ENCODE results near the gene PEPD.
"Not testable (repeated sequence)": the region's sequence is repeated elsewhere in the genome, so short reads cannot be mapped to it uniquely, and the experiment has no call there.

PEPD gene

GRCh38 chr19:33481863-33482262 lies 39.7 kb downstream of the PEPD start:
- Histone ChIP-seq H3K9me2 (replicated peaks; ENCODE audit: insufficient read depth, low read length) (no peaks in the 10 kb centered on the region), H3K79me2 (ENCODE audit: insufficient read depth, low read length) (no peaks in the 10 kb centered on the region), H3K27ac (ENCODE audit: low read depth, low read length) (no peak overlapping the region), H2AFZ (ENCODE audit: low read depth, low read length, severe bottlenecking) (no peak overlapping the region), H3K9ac (ENCODE audit: low read length) (no peak overlapping the region), H3K4me2 (ENCODE audit: low read depth, low read length, poor library complexity, severe bottlenecking) (no peak overlapping the region), H3K36me3 (ENCODE audit: low read length) (no peaks in the 10 kb centered on the region), H3F3A (ENCODE audit: insufficient read depth) (no peaks in the 10 kb centered on the region), H3K4me3 (ENCODE audit: insufficient read depth, low read length, poor library complexity, severe bottlenecking) (no peak overlapping the region), H3K9me3 (ENCODE audit: insufficient read depth, low read length) (no peaks in the 10 kb centered on the region), H3K27me3 (ENCODE audit: low read length) (no peaks in the 10 kb centered on the region), H4K20me1 (ENCODE audit: low read depth, low read length) (no peaks in the 10 kb centered on the region)
- TF ChIP-seq, protein P1, sequence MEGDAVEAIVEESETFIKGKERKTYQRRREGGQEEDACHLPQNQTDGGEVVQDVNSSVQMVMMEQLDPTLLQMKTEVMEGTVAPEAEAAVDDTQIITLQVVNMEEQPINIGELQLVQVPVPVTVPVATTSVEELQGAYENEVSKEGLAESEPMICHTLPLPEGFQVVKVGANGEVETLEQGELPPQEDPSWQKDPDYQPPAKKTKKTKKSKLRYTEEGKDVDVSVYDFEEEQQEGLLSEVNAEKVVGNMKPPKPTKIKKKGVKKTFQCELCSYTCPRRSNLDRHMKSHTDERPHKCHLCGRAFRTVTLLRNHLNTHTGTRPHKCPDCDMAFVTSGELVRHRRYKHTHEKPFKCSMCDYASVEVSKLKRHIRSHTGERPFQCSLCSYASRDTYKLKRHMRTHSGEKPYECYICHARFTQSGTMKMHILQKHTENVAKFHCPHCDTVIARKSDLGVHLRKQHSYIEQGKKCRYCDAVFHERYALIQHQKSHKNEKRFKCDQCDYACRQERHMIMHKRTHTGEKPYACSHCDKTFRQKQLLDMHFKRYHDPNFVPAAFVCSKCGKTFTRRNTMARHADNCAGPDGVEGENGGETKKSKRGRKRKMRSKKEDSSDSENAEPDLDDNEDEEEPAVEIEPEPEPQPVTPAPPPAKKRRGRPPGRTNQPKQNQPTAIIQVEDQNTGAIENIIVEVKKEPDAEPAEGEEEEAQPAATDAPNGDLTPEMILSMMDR (IDR thresholded peaks at IDR 0.05; ENCODE audit: insufficient read depth, low read length, poor library complexity, severe bottlenecking), result no peak
- no peak for TF ChIP-seq EZH2phosphoT487 (conservative IDR thresholded peaks at IDR 0.05; ENCODE audit: low read length)

DNA sequence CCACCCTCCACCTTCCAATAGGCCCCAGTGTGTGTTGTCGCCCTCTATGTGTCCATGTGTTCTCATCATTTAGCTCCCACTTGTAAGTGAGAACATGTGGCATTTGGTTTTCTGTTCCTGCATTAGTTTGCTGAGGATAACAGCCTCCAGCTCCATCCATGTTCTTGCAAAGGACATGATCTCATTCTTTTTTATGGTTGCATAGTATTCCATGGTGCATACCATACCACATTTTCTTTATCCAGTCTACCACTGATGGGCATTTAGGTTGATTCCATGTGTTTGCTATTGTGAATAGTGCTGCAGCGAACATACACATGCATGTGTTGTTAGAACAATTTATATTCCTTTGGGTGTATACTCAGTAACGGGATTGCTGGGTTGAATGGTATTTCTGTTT lies 42.0 kb downstream of the PEPD start:
- H3K36me3 ChIP-seq (ENCODE audit: low read length), result not testable (repeated sequence)

DNA sequence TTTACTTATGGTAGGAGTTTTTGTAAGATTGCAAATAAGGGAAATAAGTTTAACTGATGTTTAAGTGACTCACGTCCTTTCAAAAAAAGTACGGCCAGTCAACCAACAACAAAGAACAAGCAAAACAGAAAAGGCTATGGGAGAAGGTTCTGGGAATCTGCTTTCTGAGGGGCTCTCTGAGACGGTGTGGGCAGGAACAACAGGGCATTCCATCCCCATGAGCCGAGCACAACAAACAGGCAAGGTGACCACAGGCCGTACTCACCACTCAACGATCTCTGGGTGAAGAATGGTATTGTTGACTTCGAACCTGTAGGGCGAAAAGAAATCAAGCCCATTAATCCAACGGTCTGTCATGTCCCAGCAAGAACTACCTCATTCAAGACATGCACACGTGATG lies 43.8 kb downstream of the PEPD start:
- no peaks in the 10 kb centered on the region for H3K27me3 ChIP-seq (ENCODE audit: low read length)
- no peak for TF ChIP-seq EZH2phosphoT487 (conservative IDR thresholded peaks at IDR 0.05; ENCODE audit: low read length)
- TF ChIP-seq, protein P1 (IDR thresholded peaks at IDR 0.05; ENCODE audit: insufficient read depth, low read length, poor library complexity, severe bottlenecking), result no peak
- H3K79me2 ChIP-seq (ENCODE audit: insufficient read depth, low read length), result no peaks in the 10 kb centered on the region
- H2AFZ ChIP-seq (ENCODE audit: low read depth, low read length, severe bottlenecking), result no peak overlapping the region
- H3K9ac ChIP-seq (ENCODE audit: low read length), result no peak overlapping the region
- no peaks in the 10 kb centered on the region for H4K20me1 ChIP-seq (ENCODE audit: low read depth, low read length)
- no peak overlapping the region for H3K27ac ChIP-seq (ENCODE audit: low read depth, low read length)
- H3K9me3 ChIP-seq (ENCODE audit: insufficient read depth, low read length), result no peaks in the 10 kb centered on the region
- H3K9me2 ChIP-seq (replicated peaks; ENCODE audit: insufficient read depth, low read length), result no peaks in the 10 kb centered on the region
- H3K36me3 ChIP-seq (ENCODE audit: low read length), result no peaks in the 10 kb centered on the region
- H3K4me3 ChIP-seq (ENCODE audit: insufficient read depth, low read length, poor library complexity, severe bottlenecking), result no peak overlapping the region
- no peak overlapping the region for H3K4me2 ChIP-seq (ENCODE audit: low read depth, low read length, poor library complexity, severe bottlenecking)
- no peaks in the 10 kb centered on the region for H3F3A ChIP-seq (ENCODE audit: insufficient read depth)

More for the DNA sequence above, 42.0 kb downstream of the PEPD start:
- H3K27ac ChIP-seq (ENCODE audit: low read depth, low read length); H3F3A ChIP-seq (ENCODE audit: insufficient read depth); H3K9ac ChIP-seq (ENCODE audit: low read length); H3K9me2 ChIP-seq (replicated peaks; ENCODE audit: insufficient read depth, low read length); H4K20me1 ChIP-seq (ENCODE audit: low read depth, low read length); H3K4me3 ChIP-seq (ENCODE audit: insufficient read depth, low read length, poor library complexity, severe bottlenecking); H2AFZ ChIP-seq (ENCODE audit: low read depth, low read length, severe bottlenecking); H3K9me3 ChIP-seq (ENCODE audit: insufficient read depth, low read length); H3K4me2 ChIP-seq (ENCODE audit: low read depth, low read length, poor library complexity, severe bottlenecking); H3K79me2 ChIP-seq (ENCODE audit: insufficient read depth, low read length); H3K27me3 ChIP-seq (ENCODE audit: low read length): not testable (repeated sequence)

DNA sequence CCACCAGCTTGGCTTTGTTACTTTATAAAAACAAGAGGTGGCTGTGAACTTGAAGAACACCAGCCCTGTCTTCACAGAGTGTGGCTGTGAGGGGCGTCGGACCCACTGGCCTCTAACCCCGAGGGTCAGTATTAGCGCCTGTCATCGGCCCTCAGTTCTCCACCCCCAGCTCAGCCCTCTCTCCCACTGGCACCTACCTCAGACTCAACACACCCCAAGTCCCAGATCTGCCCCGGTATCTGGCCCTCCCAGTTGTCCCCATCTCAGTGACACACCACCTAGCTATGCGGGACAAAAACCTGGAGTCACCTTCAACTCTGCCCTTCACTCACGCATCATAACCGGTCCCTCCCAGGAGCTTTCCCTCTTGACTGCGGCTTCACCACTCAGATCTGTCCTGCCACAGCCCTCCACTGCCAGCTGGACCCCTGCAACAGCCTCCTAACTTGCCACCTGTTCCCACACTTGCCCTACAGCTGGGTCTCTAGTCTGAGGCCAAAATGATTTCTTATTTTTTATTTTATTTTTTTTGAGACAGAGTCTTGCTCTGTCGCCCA lies 45.4 kb downstream of the PEPD start:
- Histone ChIP-seq H2AFZ (ENCODE audit: low read depth, low read length, severe bottlenecking) (no peak overlapping the region), H3K79me2 (ENCODE audit: insufficient read depth, low read length) (no peaks in the 10 kb centered on the region), H3K4me2 (ENCODE audit: low read depth, low read length, poor library complexity, severe bottlenecking) (no peak overlapping the region), H3K4me3 (ENCODE audit: insufficient read depth, low read length, poor library complexity, severe bottlenecking) (no peak overlapping the region), H3K27ac (ENCODE audit: low read depth, low read length) (no peak overlapping the region), H3K9me2 (replicated peaks; ENCODE audit: insufficient read depth, low read length) (no peaks in the 10 kb centered on the region), H3K27me3 (ENCODE audit: low read length) (no peaks in the 10 kb centered on the region), H3F3A (ENCODE audit: insufficient read depth) (no peaks in the 10 kb centered on the region), H3K36me3 (ENCODE audit: low read length) (no peaks in the 10 kb centered on the region), H3K9me3 (ENCODE audit: insufficient read depth, low read length) (no peaks in the 10 kb centered on the region), H3K9ac (ENCODE audit: low read length) (no peak overlapping the region), H4K20me1 (ENCODE audit: low read depth, low read length) (no peaks in the 10 kb centered on the region)
- no peak for TF ChIP-seq EZH2phosphoT487 (conservative IDR thresholded peaks at IDR 0.05; ENCODE audit: low read length)
- TF ChIP-seq, protein P1 (IDR thresholded peaks at IDR 0.05; ENCODE audit: insufficient read depth, low read length, poor library complexity, severe bottlenecking), result no peak
